K562 (cell line): Measurements from ENCODE around the gene GLTPD2. TPM values are rescaled to one million over a fixed set of nuclear protein-coding genes. Genes with fewer than 3 reads are reported as not detected.
A peak's percentile ranks its signal among the peaks of the same experiment; 100 is the strongest.

Experiments used
- ARHGAP35 ChIP-seq: fragments of 450-650 bp; IDR thresholded peaks from 2 replicates; pipeline ENCODE4 v1.6.1; 2018; ENCODE audit not compliant: partially characterized antibody
- BHLHE40 ChIP-seq: IDR thresholded peaks from 2 replicates; pipeline ENCODE4 v1.6.1; 2011; ENCODE audit warnings: low read length, improper control_type of control experiment
- CREB3L1 ChIP-seq: fragments of 450-650 bp; IDR thresholded peaks from 2 replicates; pipeline ENCODE4 v1.6.1; 2014; ENCODE audit warnings: low read depth, mild to moderate bottlenecking, moderate library complexity, borderline replicate concordance
- ERF ChIP-seq: fragments of 450-650 bp; formaldehyde crosslinking; IDR thresholded peaks from 2 replicates; pipeline ENCODE4 v1.4.0; 2020; ENCODE audit warnings: mild to moderate bottlenecking, mixed read lengths
- MECOM ChIP-seq: fragments of 250-450 bp; sonication (Bioruptor Pico); IDR thresholded peaks from 2 replicates; pipeline ENCODE4 v1.8.0; 2022; ENCODE audit warnings: inconsistent platforms
- NCOA4 ChIP-seq: fragments of 450-650 bp; IDR thresholded peaks from 2 replicates; pipeline ENCODE4 v1.6.1; 2018; ENCODE audit warnings: mild to moderate bottlenecking; ENCODE audit not compliant: partially characterized antibody
- ZBTB43 ChIP-seq: sonication (generic); formaldehyde crosslinking; IDR thresholded peaks from 2 replicates; pipeline ENCODE4 v1.8.0; 2023; ENCODE audit warnings: mild to moderate bottlenecking, missing genetic modification reagents
- ZBTB49 ChIP-seq: sonication (generic); formaldehyde crosslinking; IDR thresholded peaks from 2 replicates; pipeline ENCODE4 v1.8.0; 2022; ENCODE audit warnings: missing genetic modification reagents, mild to moderate bottlenecking, borderline replicate concordance
- ZNF395 ChIP-seq: fragments of 200-800 bp; sonication (Bioruptor generic); IDR thresholded peaks from 2 replicates; pipeline ENCODE4 v1.6.1; 2017; ENCODE audit warnings: missing genetic modification characterization, missing compliant biosample characterization
- ZNF41 ChIP-seq: fragments of 250-450 bp; sonication (Bioruptor Pico); conservative IDR thresholded peaks from 2 replicates; pipeline ENCODE4 v1.4.0; 2020; ENCODE audit warnings: mild to moderate bottlenecking
- ZNF639 ChIP-seq, 2 experiments: fragments of 200-800 bp in 1 of 2; sonication (Bioruptor generic) in 1 of 2; sonication (generic) in 1 of 2; formaldehyde crosslinking in 1 of 2; IDR thresholded peaks in 1 of 2; conservative IDR thresholded peaks in 1 of 2; 2 replicates each; pipeline versions ENCODE4 v1.5.0 to v1.6.1; 2016 to 2020; ENCODE audit warnings: missing compliant biosample characterization in 1 of 2, missing genetic modification characterization in 1 of 2, missing genetic modification reagents in 1 of 2
- polyA plus RNA-seq, 8 experiments: library from polyadenylated mRNA; depleted of rRNA in 4 of 8; stranded (reverse) in 5 of 8; unstranded in 3 of 8; fragments of >200 nt; fragmentation: Nextera tagmentation in 2 of 8; fragmentation: Illumina TruSeq in 1 of 8; extraction: Ambion mirVana in 2 of 8; extraction: Trizol in 1 of 8; gene quantifications; 2 replicates each; pipeline versions ENCODE4 v1.2.1 to v1.2.3, GENCODE V29; 2011 to 2014; ENCODE audit warnings: inconsistent platforms in 1 of 8, missing spikeins in 1 of 8
- total RNA-seq, 7 experiments: library from RNA; depleted of rRNA in 6 of 7; stranded (reverse); fragments of >200 nt in 6 of 7; fragmentation: Illumina TruSeq in 2 of 7; extraction: Trizol in 2 of 7; gene quantifications; 2 replicates each; pipeline versions ENCODE4 v1.2.1 to v1.2.3, GENCODE V29; 2011 to 2021; ENCODE audit warnings: low replicate concordance in 1 of 7
- TF ChIP-seq, protein P1 (sequence below): fragments of 250-450 bp; sonication (Bioruptor Pico); IDR thresholded peaks from 2 replicates; pipeline ENCODE4 v1.5.0; 2021
- TF ChIP-seq, protein P2 (sequence below): fragments of 250-450 bp; sonication (Bioruptor Pico); IDR thresholded peaks from 2 replicates; pipeline ENCODE4 v1.4.0; 2020
- TF ChIP-seq, protein P3 (sequence below): fragments of 250-450 bp; sonication (Bioruptor Pico); IDR thresholded peaks from 2 replicates; pipeline ENCODE4 v1.8.0; 2022; ENCODE audit warnings: moderate library complexity, mild to moderate bottlenecking, inconsistent platforms

GLTPD2 gene
- total and polyA plus RNA-seq, 9 of the 15 experiments (the other 6 are each of a cell fraction or from before 2014, with no cell fraction given): not detected

DNA sequence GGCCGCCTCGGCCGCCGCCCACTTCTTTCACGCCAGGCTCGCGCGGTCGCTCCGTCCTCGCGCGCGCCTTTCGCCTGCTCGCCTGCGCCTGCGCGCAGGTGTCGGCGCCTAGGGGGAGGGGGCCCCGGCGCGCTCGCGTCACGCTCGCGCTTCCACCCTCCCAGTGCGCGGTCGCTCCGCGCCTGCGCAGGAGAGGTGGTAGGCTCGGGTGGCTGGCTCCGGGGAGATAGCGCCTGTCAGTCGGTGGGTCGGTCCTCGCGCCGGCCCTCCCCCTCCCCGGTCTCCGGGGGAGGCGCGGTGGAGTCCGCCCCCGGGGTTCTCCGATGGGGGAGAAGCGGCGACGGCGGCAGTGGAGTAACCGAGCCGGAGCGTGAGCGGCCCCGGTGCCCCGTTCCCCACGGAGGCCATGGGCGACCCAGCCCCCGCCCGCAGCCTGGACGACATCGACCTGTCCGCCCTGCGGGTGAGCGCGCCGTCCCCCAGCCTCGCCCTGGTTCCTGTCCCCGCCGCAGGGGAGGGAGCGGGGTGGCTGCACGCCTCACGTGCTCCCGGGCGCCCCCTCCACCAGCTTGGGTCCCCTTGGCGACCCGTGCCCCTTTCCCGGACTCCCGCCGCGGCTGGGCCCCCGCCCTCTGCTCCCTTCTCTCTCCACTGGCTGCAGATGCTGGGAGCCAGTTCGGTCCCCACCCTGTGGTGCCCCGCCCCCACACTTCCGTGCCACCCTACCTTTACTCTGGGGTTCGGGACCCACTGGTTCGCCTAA lies 44.6 kb downstream of the GLTPD2 start, which contains the start of gene MINK1 (continued):
- no peak for TF ChIP-seq ZNF395 (CRISPR knock-in tag)
- TF ChIP-seq, protein P1, sequence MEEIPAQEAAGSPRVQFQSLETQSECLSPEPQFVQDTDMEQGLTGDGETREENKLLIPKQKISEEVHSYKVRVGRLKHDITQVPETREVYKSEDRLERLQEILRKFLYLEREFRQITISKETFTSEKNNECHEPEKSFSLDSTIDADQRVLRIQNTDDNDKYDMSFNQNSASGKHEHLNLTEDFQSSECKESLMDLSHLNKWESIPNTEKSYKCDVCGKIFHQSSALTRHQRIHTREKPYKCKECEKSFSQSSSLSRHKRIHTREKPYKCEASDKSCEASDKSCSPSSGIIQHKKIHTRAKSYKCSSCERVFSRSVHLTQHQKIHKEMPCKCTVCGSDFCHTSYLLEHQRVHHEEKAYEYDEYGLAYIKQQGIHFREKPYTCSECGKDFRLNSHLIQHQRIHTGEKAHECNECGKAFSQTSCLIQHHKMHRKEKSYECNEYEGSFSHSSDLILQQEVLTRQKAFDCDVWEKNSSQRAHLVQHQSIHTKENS: no peak
- TF ChIP-seq, protein P2, sequence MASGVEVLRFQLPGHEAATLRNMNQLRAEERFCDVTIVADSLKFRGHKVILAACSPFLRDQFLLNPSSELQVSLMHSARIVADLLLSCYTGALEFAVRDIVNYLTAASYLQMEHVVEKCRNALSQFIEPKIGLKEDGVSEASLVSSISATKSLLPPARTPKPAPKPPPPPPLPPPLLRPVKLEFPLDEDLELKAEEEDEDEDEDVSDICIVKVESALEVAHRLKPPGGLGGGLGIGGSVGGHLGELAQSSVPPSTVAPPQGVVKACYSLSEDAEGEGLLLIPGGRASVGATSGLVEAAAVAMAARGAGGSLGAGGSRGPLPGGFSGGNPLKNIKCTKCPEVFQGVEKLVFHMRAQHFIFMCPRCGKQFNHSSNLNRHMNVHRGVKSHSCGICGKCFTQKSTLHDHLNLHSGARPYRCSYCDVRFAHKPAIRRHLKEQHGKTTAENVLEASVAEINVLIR (CRISPR knock-in tag): no peak
- peak; percentile 34; the same call in 1 of the 2 replicates for TF ChIP-seq BHLHE40
- no peak for TF ChIP-seq ZBTB43 (CRISPR knock-in tag)
- no peak for TF ChIP-seq ZBTB49 (CRISPR knock-in tag)
- peak in 1 of 2 experiments; percentile 86; a peak in 2 of 4 replicates for TF ChIP-seq ZNF639 (CRISPR knock-in tag; conservative IDR thresholded peaks at IDR 0.05 in 1 of 2, IDR thresholded peaks at IDR 0.05 in 1 of 2)
- TF ChIP-seq, protein P3, sequence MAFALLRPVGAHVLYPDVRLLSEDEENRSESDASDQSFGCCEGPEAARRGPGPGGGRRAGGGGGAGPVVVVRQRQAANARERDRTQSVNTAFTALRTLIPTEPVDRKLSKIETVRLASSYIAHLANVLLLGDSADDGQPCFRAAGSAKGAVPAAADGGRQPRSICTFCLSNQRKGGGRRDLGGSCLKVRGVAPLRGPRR (CRISPR knock-in tag): no peak
- no peak for TF ChIP-seq ZNF41 (CRISPR knock-in tag)
- no peak for TF ChIP-seq ARHGAP35
- TF ChIP-seq MECOM: peak; percentile 7; the same call in 1 of the 2 replicates
- TF ChIP-seq NCOA4: no peak
- TF ChIP-seq ERF: no peak
- 0 out of 2 replicates have a peak, but pooled peaks have one; percentile 67 for TF ChIP-seq CREB3L1
